CD4-positive, alpha-beta T cell treated with Interleukin-10 for 1 hour (primary cell): ENCODE data around the gene EFNA5.
A peak's percentile ranks its signal among the peaks of the same experiment; 100 is the strongest.

ENCODE experiments used
- DNase-seq: peaks from one replicate; pipeline ENCODE4 v3.0.0-alpha.2; 2020

The EFNA5 gene

GRCh38 chr5:107415762-107416161 is 255.0 kb downstream of the EFNA5 start:
- DNase-seq: no peak

- no peak for DNase-seq
These were observed 255.9 kb downstream of the EFNA5 start for GRCh38 chr5:107414802-107415201.

GRCh38 chr5:107413754-107414153 is 257.0 kb downstream of the EFNA5 start:
- no peak for DNase-seq

- DNase-seq: no peak
These were observed 262.2 kb downstream of the EFNA5 start for GRCh38 chr5:107408564-107408963.

GRCh38 chr5:107407713-107408298 is 262.9 kb downstream of the EFNA5 start:
- DNase-seq: no peak

- no peak for DNase-seq
These were observed 266.0 kb downstream of the EFNA5 start for GRCh38 chr5:107404595-107405374.

GRCh38 chr5:107403228-107403953 is 267.3 kb downstream of the EFNA5 start:
- no peak for DNase-seq

- DNase-seq: no peak
These were observed 268.1 kb downstream of the EFNA5 start for GRCh38 chr5:107402434-107403227.

GRCh38 chr5:107401470-107402122 is 269.1 kb downstream of the EFNA5 start:
- no peak for DNase-seq

- DNase-seq: no peak
These were observed 270.4 kb downstream of the EFNA5 start for GRCh38 chr5:107400328-107400727.

- DNase-seq: no peak
These were observed 272.0 kb downstream of the EFNA5 start for GRCh38 chr5:107398703-107399102.

- no peak for DNase-seq
These were observed 274.4 kb downstream of the EFNA5 start for GRCh38 chr5:107396351-107396690.

GRCh38 chr5:107395632-107396350 is 274.9 kb downstream of the EFNA5 start:
- peak; percentile 3 for DNase-seq

- no peak for DNase-seq
These were observed 276.9 kb downstream of the EFNA5 start for GRCh38 chr5:107393851-107394250.

- DNase-seq: no peak
These were observed 278.9 kb downstream of the EFNA5 start for GRCh38 chr5:107391787-107392186.

GRCh38 chr5:107389775-107390148 is 281.0 kb downstream of the EFNA5 start:
- DNase-seq: peak; percentile 10

- peak; percentile 66 for DNase-seq
These were observed 281.5 kb downstream of the EFNA5 start for GRCh38 chr5:107389130-107389774.

GRCh38 chr5:107388141-107388861 is 282.4 kb downstream of the EFNA5 start:
- DNase-seq: peak; percentile 23

- DNase-seq: peak; percentile 6
These were observed 283.1 kb downstream of the EFNA5 start for GRCh38 chr5:107387526-107388140.

GRCh38 chr5:107385708-107386107 is 285.0 kb downstream of the EFNA5 start:
- DNase-seq: no peak
